SK-N-SH (cell line): ENCODE data around the gene SLC35F1. TPM values are rescaled to one million over a fixed set of nuclear protein-coding genes. Genes with fewer than 3 reads are reported as not detected.

Source experiments
- CTCF ChIA-PET: fragments of 300-600, 350-600 bp; formaldehyde crosslinking; extraction: SDS; loops from one replicate; lab custom pipeline; 2021; lab: Yijun Ruan, JAX
- POLR2A ChIA-PET: fragments of 350-600 bp; sonication (Branson Sonifier 250); formaldehyde crosslinking; extraction: SDS; loops from one replicate; lab custom pipeline; 2020; ENCODE audit warnings: antibody characterized with exemption, inconsistent platforms; lab: Yijun Ruan, JAX
- DNase-seq: peaks from one replicate; pipeline ENCODE4 v3.0.0; 2012
- H2AFZ ChIP-seq: fragments of 200-600 bp; sonication (generic); 2 replicates; pipeline ENCODE4 v1.8.1; 2016; ENCODE audit warnings: antibody characterized with exemption, mild to moderate bottlenecking, low read depth
- H3F3A ChIP-seq: fragments of 200-600 bp; sonication (generic); replicated peaks from 2 replicates; pipeline ENCODE3; 2016; ENCODE audit warnings: antibody characterized with exemption, mild to moderate bottlenecking; ENCODE audit not compliant: insufficient read depth
- H3K27ac ChIP-seq, 2 experiments: fragments of 200-500 bp in 1 of 2; fragments of 200-600 bp in 1 of 2; sonication (Bioruptor generic) in 1 of 2; sonication (generic), shearing (Covaris generic) in 1 of 2; 2 replicates each; pipeline versions ENCODE4 v1.5.1 to v1.6.1; 2014 to 2016; ENCODE audit warnings: low read depth in 2 of 2, inconsistent platforms in 1 of 2, low read length in 1 of 2, mild to moderate bottlenecking in 1 of 2, mixed read lengths in 1 of 2
- H3K27me3 ChIP-seq: fragments of 200-600 bp; sonication (generic), shearing (Covaris generic); 2 replicates; pipeline ENCODE4 v1.6.1; 2016; ENCODE audit warnings: mixed run types; ENCODE audit not compliant: insufficient read depth
- H3K36me3 ChIP-seq, 2 experiments: fragments of 200-500 bp in 1 of 2; fragments of 200-600 bp in 1 of 2; sonication (Bioruptor generic) in 1 of 2; sonication (generic) in 1 of 2; replicated peaks in 1 of 2; 2 replicates each; pipeline versions ENCODE3 to v1.5.1; 2014 to 2016; ENCODE audit warnings: low read length in 1 of 2, mild to moderate bottlenecking in 1 of 2; ENCODE audit not compliant: insufficient read depth in 2 of 2, control insufficient read depth in 1 of 2
- H3K4me1 ChIP-seq, 2 experiments: fragments of 200-500 bp in 1 of 2; fragments of 200-600 bp in 1 of 2; sonication (Bioruptor generic) in 1 of 2; sonication (generic), shearing (Covaris generic) in 1 of 2; 2 replicates each; pipeline versions ENCODE4 v1.5.1 to v1.6.1; 2014 to 2016; ENCODE audit warnings: low read depth in 1 of 2, low read length in 1 of 2, mixed run types in 1 of 2; ENCODE audit not compliant: insufficient read depth in 2 of 2, control insufficient read depth in 1 of 2
- H3K4me2 ChIP-seq: fragments of 200-600 bp; sonication (generic), shearing (Covaris generic); 2 replicates; pipeline ENCODE4 v1.6.1; 2017; ENCODE audit warnings: mixed run types
- H3K4me3 ChIP-seq, 2 experiments: fragments of 200-500 bp in 1 of 2; fragments of 200-600 bp in 1 of 2; sonication (Bioruptor generic) in 1 of 2; sonication (generic), shearing (Covaris generic) in 1 of 2; 2 replicates each; pipeline versions ENCODE4 v1.5.1 to v1.8.1; 2014 to 2016; ENCODE audit warnings: low read depth in 2 of 2, inconsistent platforms in 1 of 2, low read length in 1 of 2, mild to moderate bottlenecking in 1 of 2, mixed read lengths in 1 of 2, moderate library complexity in 1 of 2
- H3K79me2 ChIP-seq: fragments of 200-600 bp; sonication (generic); 2 replicates; pipeline ENCODE4 v1.8.1; 2017; ENCODE audit warnings: mild to moderate bottlenecking; ENCODE audit not compliant: insufficient read depth
- H3K9ac ChIP-seq: fragments of 200-600 bp; sonication (generic); 2 replicates; pipeline ENCODE4 v1.6.1; 2017; ENCODE audit warnings: mixed run types
- H3K9me2 ChIP-seq: fragments of 200-600 bp; sonication (generic); 2 replicates; pipeline ENCODE4 v1.6.1; 2017; ENCODE audit warnings: mixed run types
- H3K9me3 ChIP-seq: fragments of 200-600 bp; sonication (generic); 2 replicates; pipeline ENCODE4 v1.6.1; 2017; ENCODE audit warnings: mixed run types, mild to moderate bottlenecking, moderate library complexity
- H4K20me1 ChIP-seq: fragments of 200-600 bp; sonication (generic); 2 replicates; pipeline ENCODE4 v1.6.1; 2017; ENCODE audit warnings: mild to moderate bottlenecking, mixed run types; ENCODE audit not compliant: insufficient read depth
- CTCF ChIP-seq: fragments of 200-600 bp; sonication (generic); IDR thresholded peaks from 2 replicates; pipeline ENCODE4 v1.6.1; 2017; ENCODE audit warnings: antibody characterized with exemption, mild to moderate bottlenecking, moderate library complexity
- EP300 ChIP-seq, 2 experiments: IDR thresholded peaks; 2 replicates each; pipeline versions ENCODE4 v1.4.0 to v1.6.1; 2012; ENCODE audit warnings: borderline replicate concordance in 1 of 2, low read depth in 1 of 2, low read length in 1 of 2
- EZH2phosphoT487 ChIP-seq: fragments of 200-600 bp; sonication (generic); IDR thresholded peaks from 2 replicates; pipeline ENCODE4 v1.6.1; 2017; ENCODE audit warnings: low read depth, mixed run types, mild to moderate bottlenecking, antibody characterized with exemption, moderate library complexity, borderline replicate concordance
- FOSL2 ChIP-seq: IDR thresholded peaks from 2 replicates; pipeline ENCODE4 v1.4.0; 2012; ENCODE audit warnings: low read depth, mild to moderate bottlenecking, moderate library complexity, borderline replicate concordance
- GABPA ChIP-seq: IDR thresholded peaks from 2 replicates; pipeline ENCODE4 v1.4.0; 2012; ENCODE audit warnings: low read depth, mild to moderate bottlenecking
- GATA2 ChIP-seq: sonication (generic); formaldehyde crosslinking; IDR thresholded peaks from 2 replicates; pipeline ENCODE4 v1.5.0; 2020; ENCODE audit warnings: mild to moderate bottlenecking, missing genetic modification reagents
- IRF3 ChIP-seq: fragments of 150-350 bp; IDR thresholded peaks from 2 replicates; pipeline ENCODE4 v1.6.1; 2016; ENCODE audit warnings: mild to moderate bottlenecking, low read depth, low read length
- JUND ChIP-seq: IDR thresholded peaks from 2 replicates; pipeline ENCODE4 v1.4.0; 2012
- MEF2A ChIP-seq: IDR thresholded peaks from 2 replicates; pipeline ENCODE4 v1.4.0; 2012; ENCODE audit warnings: low read depth, borderline replicate concordance
- NFIC ChIP-seq: IDR thresholded peaks from 2 replicates; pipeline ENCODE4 v1.4.0; 2012; ENCODE audit warnings: borderline replicate concordance
- PBX3 ChIP-seq: IDR thresholded peaks from 2 replicates; pipeline ENCODE4; 2012
- POLR2AphosphoS5 ChIP-seq: IDR thresholded peaks from 2 replicates; pipeline ENCODE4 v1.6.1; 2012; ENCODE audit warnings: low read depth, low read length
- RCOR1 ChIP-seq: fragments of 150-350 bp; IDR thresholded peaks from 2 replicates; pipeline ENCODE4 v1.6.1; 2017; ENCODE audit warnings: antibody characterized with exemption, low read length
- RFX5 ChIP-seq: IDR thresholded peaks from 2 replicates; pipeline ENCODE4 v1.6.1; 2012; ENCODE audit warnings: mild to moderate bottlenecking, improper control_type of control experiment, low read length
- RXRA ChIP-seq: IDR thresholded peaks from 2 replicates; pipeline ENCODE4 v1.4.0; 2012; ENCODE audit warnings: low read depth, mild to moderate bottlenecking, borderline replicate concordance
- SIN3A ChIP-seq: IDR thresholded peaks from 2 replicates; pipeline ENCODE4 v1.6.1; 2012; ENCODE audit warnings: low read depth, mild to moderate bottlenecking, low read length, moderate library complexity, borderline replicate concordance
- SMC3 ChIP-seq: IDR thresholded peaks from 2 replicates; pipeline ENCODE4 v1.6.1; 2012; ENCODE audit warnings: low read depth, low read length, improper control_type of control experiment
- TAF1 ChIP-seq: IDR thresholded peaks from 2 replicates; pipeline ENCODE4 v1.6.1; 2012; ENCODE audit warnings: low read depth, mild to moderate bottlenecking, low read length, moderate library complexity, borderline replicate concordance
- USF2 ChIP-seq: fragments of 150-350 bp; IDR thresholded peaks from 2 replicates; pipeline ENCODE4 v1.6.1; 2017; ENCODE audit warnings: antibody characterized with exemption, low read length, low read depth, borderline replicate concordance
- YY1 ChIP-seq: IDR thresholded peaks from 2 replicates; pipeline ENCODE4 v1.4.0; 2012; ENCODE audit warnings: low read depth, mild to moderate bottlenecking
- ZBTB33 ChIP-seq: IDR thresholded peaks from 2 replicates; pipeline ENCODE4 v1.4.0; 2012; ENCODE audit warnings: low read depth, borderline replicate concordance
- WGBS: methylation state at CpG from one replicate; pipeline ENCODE4 v1.1.6; 2017; ENCODE audit warnings: low lambda C conversion rate; 5-methylcytosine and 5-hydroxymethylcytosine counted together
- polyA plus RNA-seq, 3 experiments: library from polyadenylated mRNA; depleted of rRNA; stranded (reverse); fragments of >200 nt; gene quantifications; 2 replicates each; pipeline ENCODE4 v1.2.3, GENCODE V29; 2012

SLC35F1 gene
- polyA plus RNA-seq, 1 of the 3 experiments (the other 2 are of a cell fraction), result under 0.01 TPM

DNA sequence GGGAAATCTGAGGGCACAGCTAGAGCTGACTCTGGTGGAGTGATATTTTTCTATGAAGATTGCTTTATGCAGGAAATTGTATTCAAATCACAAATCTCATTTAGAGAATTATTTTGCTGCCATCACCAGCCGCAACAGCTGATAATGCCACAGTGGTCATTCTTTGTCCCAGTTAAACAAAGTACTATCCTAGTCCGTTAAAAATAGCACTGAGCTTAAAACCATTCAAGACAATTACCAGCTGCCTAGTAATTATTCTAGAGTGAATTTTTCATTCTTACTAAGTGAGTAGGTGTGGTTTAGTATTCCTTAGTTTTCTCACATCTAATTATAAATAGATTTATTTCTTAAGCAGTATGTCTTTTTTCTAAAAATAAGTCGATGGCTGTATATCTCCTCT is 190.5 kb downstream of the SLC35F1 start:
- no peaks in the 10 kb centered on the region for H3K79me2 ChIP-seq
- no peak overlapping the region for H3K4me3 ChIP-seq
- H3F3A ChIP-seq, result no peaks in the 10 kb centered on the region
- H3K4me1 ChIP-seq, result no peaks in the 10 kb centered on the region
- TF ChIP-seq GABPA, result no peak
- TF ChIP-seq GATA2 (CRISPR knock-in tag), result no peak
- no peak for TF ChIP-seq POLR2AphosphoS5
- no peak for TF ChIP-seq YY1
- TF ChIP-seq SIN3A, result no peak
- no peaks in the 10 kb centered on the region for H3K36me3 ChIP-seq
- H3K27me3 ChIP-seq, result no peaks in the 10 kb centered on the region
- 4% methylated on average over 3 of the region's 3 CpGs for WGBS
- CTCF ChIA-PET, result no interaction called here
- POLR2A ChIA-PET, result no interaction called here
- H3K9ac ChIP-seq, result no peak overlapping the region
- no peak overlapping the region for H3K27ac ChIP-seq
- H3K9me3 ChIP-seq, result no peaks in the 10 kb centered on the region
- no peaks in the 10 kb centered on the region for H4K20me1 ChIP-seq
- H3K4me2 ChIP-seq, result no peak overlapping the region
- no peaks in the 10 kb centered on the region for H3K9me2 ChIP-seq
- H2AFZ ChIP-seq, result no peak overlapping the region
- no peak for DNase-seq

GRCh38 chr6:118100717-118101116 is 193.7 kb downstream of the SLC35F1 start:
- Histone ChIP-seq H3K27ac (no peak overlapping the region), H3K9me2 (no peaks in the 10 kb centered on the region), H3K4me2 (no peak overlapping the region), H3K27me3 (no peaks in the 10 kb centered on the region), H3K4me3 (no peak overlapping the region), H3K4me1 (no peaks in the 10 kb centered on the region), H3F3A (no peaks in the 10 kb centered on the region), H4K20me1 (no peaks in the 10 kb centered on the region), H2AFZ (no peak overlapping the region), H3K36me3 (no peaks in the 10 kb centered on the region), H3K79me2 (no peaks in the 10 kb centered on the region), H3K9ac (no peak overlapping the region), H3K9me3 (no peaks in the 10 kb centered on the region)
- 0% methylated on average over 2 of the region's 2 CpGs for WGBS
- CTCF ChIA-PET, result no interaction called here
- no peak for TF ChIP-seq PBX3
- no peak for TF ChIP-seq GABPA
- no peak for TF ChIP-seq NFIC
- TF ChIP-seq SMC3, result no peak
- no peak for TF ChIP-seq IRF3
- no peak for TF ChIP-seq USF2
- no peak for TF ChIP-seq MEF2A
- no peak for TF ChIP-seq RCOR1
- TF ChIP-seq FOSL2, result no peak
- no peak for TF ChIP-seq YY1
- TF ChIP-seq TAF1, result no peak
- TF ChIP-seq SIN3A, result no peak
- TF ChIP-seq RXRA, result no peak
- no peak for TF ChIP-seq JUND
- TF ChIP-seq RFX5, result no peak
- TF ChIP-seq EZH2phosphoT487, result no peak
- TF ChIP-seq ZBTB33, result no peak
- no peak for TF ChIP-seq CTCF
- no peak for TF ChIP-seq EP300 (IDR thresholded peaks at IDR 0.05; ENCODE audit: borderline replicate concordance in 1 of 2, low read depth in 1 of 2, low read length in 1 of 2)
- no peak for DNase-seq
- POLR2A ChIA-PET, result no interaction called here
